WERI-Rb-1 (cell line): Measurements from ENCODE around the gene FRMPD2.

ENCODE experiments used
- DNase-seq: peaks from one replicate; pipeline ENCODE4 v3.0.0-alpha.2; 2020
- H3K27ac ChIP-seq: fragments of 250-450 bp; sonication (Bioruptor Pico); 2 replicates; pipeline ENCODE4 v1.5.1; 2020; ENCODE audit warnings: mild to moderate bottlenecking, moderate library complexity
- H3K27me3 ChIP-seq: fragments of 250-450 bp; sonication (Bioruptor Pico); 2 replicates; pipeline ENCODE4 v1.5.1; 2021; ENCODE audit warnings: mild to moderate bottlenecking, low read depth, moderate library complexity; ENCODE audit not compliant: insufficient read depth, severe bottlenecking
- H3K36me3 ChIP-seq: fragments of 250-450 bp; sonication (Bioruptor Pico); 2 replicates; pipeline ENCODE4 v1.5.1; 2020; ENCODE audit warnings: mild to moderate bottlenecking, moderate library complexity
- H3K4me3 ChIP-seq: 2 replicates; pipeline ENCODE4 v1.5.1; 2011; ENCODE audit warnings: low read depth, mild to moderate bottlenecking, control low read depth, low read length
- H3K9me3 ChIP-seq: fragments of 250-450 bp; sonication (Bioruptor Pico); 2 replicates; pipeline ENCODE4 v1.5.1; 2021; ENCODE audit warnings: mild to moderate bottlenecking, moderate library complexity; ENCODE audit not compliant: severe bottlenecking
- CTCF ChIP-seq: IDR thresholded peaks from 2 replicates; pipeline ENCODE4 v1.5.1; 2011; ENCODE audit warnings: low read depth, mild to moderate bottlenecking, control low read depth, inconsistent platforms, low read length

The FRMPD2 gene

GRCh38 chr10:48213047-48213446 is 61.4 kb downstream of the FRMPD2 start:
- Histone ChIP-seq H3K36me3 (peaks cover 4% of the 10 kb centered on the region; the same call in 1 of the 2 replicates), H3K27ac (no peak overlapping the region), H3K4me3 (no peak overlapping the region), H3K9me3 (peaks cover 5% of the 10 kb centered on the region), H3K27me3 (no peaks in the 10 kb centered on the region)
- no peak for DNase-seq
- TF ChIP-seq CTCF = no peak

- peaks cover 4% of the 10 kb centered on the region for H3K9me3 ChIP-seq
- no peak overlapping the region for H3K27ac ChIP-seq
- DNase-seq = no peak
- peaks cover 4% of the 10 kb centered on the region; the same call in 1 of the 2 replicates for H3K36me3 ChIP-seq
- TF ChIP-seq CTCF = no peak
- no peaks in the 10 kb centered on the region for H3K27me3 ChIP-seq
- no peak overlapping the region for H3K4me3 ChIP-seq
Observed at GRCh38 chr10:48211777-48212176, 62.7 kb downstream of the FRMPD2 start.

- H3K4me3 ChIP-seq = no peak overlapping the region
- peaks cover 4% of the 10 kb centered on the region for H3K9me3 ChIP-seq
- DNase-seq = no peak
- TF ChIP-seq CTCF = no peak
- H3K27me3 ChIP-seq = no peaks in the 10 kb centered on the region
- no peak overlapping the region for H3K27ac ChIP-seq
- peaks cover 3% of the 10 kb centered on the region; the same call in 1 of the 2 replicates for H3K36me3 ChIP-seq
Observed at GRCh38 chr10:48210966-48211365, 63.5 kb downstream of the FRMPD2 start.

GRCh38 chr10:48210391-48210790 is 64.1 kb downstream of the FRMPD2 start:
- Histone ChIP-seq H3K36me3 (no peaks in the 10 kb centered on the region), H3K4me3 (no peak overlapping the region), H3K27ac (no peak overlapping the region), H3K27me3 (no peaks in the 10 kb centered on the region), H3K9me3 (no peaks in the 10 kb centered on the region)
- no peak for TF ChIP-seq CTCF
- no peak for DNase-seq

GRCh38 chr10:48209241-48209640 is 65.3 kb downstream of the FRMPD2 start:
- H3K9me3 ChIP-seq = no peaks in the 10 kb centered on the region
- H3K27me3 ChIP-seq = no peaks in the 10 kb centered on the region
- no peak overlapping the region for H3K4me3 ChIP-seq
- no peak for TF ChIP-seq CTCF
- no peak for DNase-seq
- no peak overlapping the region for H3K27ac ChIP-seq
- H3K36me3 ChIP-seq = no peaks in the 10 kb centered on the region

GRCh38 chr10:48207853-48208252 is 66.6 kb downstream of the FRMPD2 start:
- Histone ChIP-seq H3K36me3 (no peaks in the 10 kb centered on the region), H3K9me3 (no peaks in the 10 kb centered on the region), H3K4me3 (no peak overlapping the region), H3K27me3 (no peaks in the 10 kb centered on the region), H3K27ac (no peak overlapping the region)
- TF ChIP-seq CTCF = no peak
- no peak for DNase-seq
